ENCODE results near the gene FCGR3B.
"Not testable (repeated sequence)": the region's sequence is repeated elsewhere in the genome, so short reads cannot be mapped to it uniquely, and the experiment has no call there.

Gene FCGR3B

GRCh38 chr1:161644855-161645254 is 13.9 kb upstream of the FCGR3B start:
- in situ Hi-C loops (cut with HindIII; ENCODE audit: low pct_unique_long_range_greater_than_20kb, low sequenced_read_pairs); DNase-seq (ENCODE audit: low read depth in 1 of 2, low spot score in 1 of 2): not testable (repeated sequence)

- in situ Hi-C loops (cut with HindIII; ENCODE audit: low pct_unique_long_range_greater_than_20kb, low sequenced_read_pairs); DNase-seq (ENCODE audit: low read depth in 1 of 2, low spot score in 1 of 2): not testable (repeated sequence)
Measured at GRCh38 chr1:161643481-161644208, 12.7 kb upstream of the FCGR3B start.

- peak in 1 of 2 experiments; percentile 46 for DNase-seq (ENCODE audit: low read depth in 1 of 2, low spot score in 1 of 2)
- in situ Hi-C loops (cut with HindIII; ENCODE audit: low pct_unique_long_range_greater_than_20kb, low sequenced_read_pairs) = not testable (repeated sequence)
Measured at GRCh38 chr1:161642697-161643096, 11.7 kb upstream of the FCGR3B start.

- DNase-seq (ENCODE audit: low read depth in 1 of 2, low spot score in 1 of 2); in situ Hi-C loops (cut with HindIII; ENCODE audit: low pct_unique_long_range_greater_than_20kb, low sequenced_read_pairs): not testable (repeated sequence)
Measured at GRCh38 chr1:161639203-161639602, 8.2 kb upstream of the FCGR3B start.

- DNase-seq (ENCODE audit: low read depth in 1 of 2, low spot score in 1 of 2); in situ Hi-C loops (cut with HindIII; ENCODE audit: low pct_unique_long_range_greater_than_20kb, low sequenced_read_pairs): not testable (repeated sequence)
Measured at GRCh38 chr1:161638251-161638993, 7.4 kb upstream of the FCGR3B start.

GRCh38 chr1:161636976-161637375 is 6.0 kb upstream of the FCGR3B start:
- in situ Hi-C loops (cut with HindIII; ENCODE audit: low pct_unique_long_range_greater_than_20kb, low sequenced_read_pairs); DNase-seq (ENCODE audit: low read depth in 1 of 2, low spot score in 1 of 2): not testable (repeated sequence)

GRCh38 chr1:161636189-161636782 is 5.3 kb upstream of the FCGR3B start:
- DNase-seq (ENCODE audit: low read depth in 1 of 2, low spot score in 1 of 2); in situ Hi-C loops (cut with HindIII; ENCODE audit: low pct_unique_long_range_greater_than_20kb, low sequenced_read_pairs): not testable (repeated sequence)

GRCh38 chr1:161634993-161635392 is 4.0 kb upstream of the FCGR3B start:
- in situ Hi-C loops (cut with HindIII; ENCODE audit: low pct_unique_long_range_greater_than_20kb, low sequenced_read_pairs); DNase-seq (ENCODE audit: low read depth in 1 of 2, low spot score in 1 of 2): not testable (repeated sequence)

- in situ Hi-C loops (cut with HindIII; ENCODE audit: low pct_unique_long_range_greater_than_20kb, low sequenced_read_pairs); DNase-seq (ENCODE audit: low read depth in 1 of 2, low spot score in 1 of 2): not testable (repeated sequence)
Measured at GRCh38 chr1:161630128-161630742, 741 bp downstream of the FCGR3B start.

- DNase-seq (ENCODE audit: low read depth in 1 of 2, low spot score in 1 of 2); in situ Hi-C loops (cut with HindIII; ENCODE audit: low pct_unique_long_range_greater_than_20kb, low sequenced_read_pairs): not testable (repeated sequence)
Measured at GRCh38 chr1:161626445-161627146, 4.4 kb downstream of the FCGR3B start.

GRCh38 chr1:161624605-161625004 is 6.4 kb downstream of the FCGR3B start:
- DNase-seq (ENCODE audit: low read depth in 1 of 2, low spot score in 1 of 2); in situ Hi-C loops (cut with HindIII; ENCODE audit: low pct_unique_long_range_greater_than_20kb, low sequenced_read_pairs): not testable (repeated sequence)

GRCh38 chr1:161623401-161624051 is 7.5 kb downstream of the FCGR3B start:
- DNase-seq (ENCODE audit: low read depth in 1 of 2, low spot score in 1 of 2); in situ Hi-C loops (cut with HindIII; ENCODE audit: low pct_unique_long_range_greater_than_20kb, low sequenced_read_pairs): not testable (repeated sequence)

- DNase-seq (ENCODE audit: low read depth in 1 of 2, low spot score in 1 of 2); in situ Hi-C loops (cut with HindIII; ENCODE audit: low pct_unique_long_range_greater_than_20kb, low sequenced_read_pairs): not testable (repeated sequence)
Measured at GRCh38 chr1:161622054-161622453, 8.9 kb downstream of the FCGR3B start.

- in situ Hi-C loops (cut with HindIII; ENCODE audit: low pct_unique_long_range_greater_than_20kb, low sequenced_read_pairs); DNase-seq (ENCODE audit: low read depth in 1 of 2, low spot score in 1 of 2): not testable (repeated sequence)
Measured at GRCh38 chr1:161621181-161622000, 9.6 kb downstream of the FCGR3B start.

- DNase-seq (ENCODE audit: low read depth in 1 of 2, low spot score in 1 of 2); in situ Hi-C loops (cut with HindIII; ENCODE audit: low pct_unique_long_range_greater_than_20kb, low sequenced_read_pairs): not testable (repeated sequence)
Measured at GRCh38 chr1:161620399-161620798, 10.6 kb downstream of the FCGR3B start.

- DNase-seq (ENCODE audit: low read depth in 1 of 2, low spot score in 1 of 2); in situ Hi-C loops (cut with HindIII; ENCODE audit: low pct_unique_long_range_greater_than_20kb, low sequenced_read_pairs): not testable (repeated sequence)
Measured at GRCh38 chr1:161618517-161618916, 12.5 kb downstream of the FCGR3B start.
